HG03060 (cell line): Measurements from ENCODE around the gene SMIM10.
"Not testable (repeated sequence)": the region's sequence is repeated elsewhere in the genome, so short reads cannot be mapped to it uniquely, and the experiment has no call there.

Experiments
- ATAC-seq: cut with Tn5 transposase; IDR thresholded peaks from one replicate; pipeline ENCODE4 v1.9.1; 2021; ENCODE audit warnings: low read depth, moderate number of reproducible peaks; ENCODE audit not compliant: unreplicated experiment

Gene SMIM10

GRCh38 chrX:135009838-135010237, 19.0 kb downstream of the SMIM10 start:
- ATAC-seq, result no peak

- no peak for ATAC-seq
Observed at GRCh38 chrX:135010921-135011320, 20.1 kb downstream of the SMIM10 start.

GRCh38 chrX:135015523-135016245, 24.9 kb downstream of the SMIM10 start:
- ATAC-seq, result no peak

- not testable (repeated sequence) for ATAC-seq
Observed at GRCh38 chrX:135019890-135020289, 29.1 kb downstream of the SMIM10 start.

- not testable (repeated sequence) for ATAC-seq
Observed at GRCh38 chrX:135023791-135024190, 33.0 kb downstream of the SMIM10 start.

- ATAC-seq, result no peak
Observed at GRCh38 chrX:135024526-135024925, 33.7 kb downstream of the SMIM10 start.

GRCh38 chrX:135030207-135030963, 39.6 kb downstream of the SMIM10 start:
- ATAC-seq, result not testable (repeated sequence)

- not testable (repeated sequence) for ATAC-seq
Observed at GRCh38 chrX:135041149-135042123, 50.6 kb downstream of the SMIM10 start.
